ENCODE data around the gene FAIM2.

The FAIM2 gene

DNA sequence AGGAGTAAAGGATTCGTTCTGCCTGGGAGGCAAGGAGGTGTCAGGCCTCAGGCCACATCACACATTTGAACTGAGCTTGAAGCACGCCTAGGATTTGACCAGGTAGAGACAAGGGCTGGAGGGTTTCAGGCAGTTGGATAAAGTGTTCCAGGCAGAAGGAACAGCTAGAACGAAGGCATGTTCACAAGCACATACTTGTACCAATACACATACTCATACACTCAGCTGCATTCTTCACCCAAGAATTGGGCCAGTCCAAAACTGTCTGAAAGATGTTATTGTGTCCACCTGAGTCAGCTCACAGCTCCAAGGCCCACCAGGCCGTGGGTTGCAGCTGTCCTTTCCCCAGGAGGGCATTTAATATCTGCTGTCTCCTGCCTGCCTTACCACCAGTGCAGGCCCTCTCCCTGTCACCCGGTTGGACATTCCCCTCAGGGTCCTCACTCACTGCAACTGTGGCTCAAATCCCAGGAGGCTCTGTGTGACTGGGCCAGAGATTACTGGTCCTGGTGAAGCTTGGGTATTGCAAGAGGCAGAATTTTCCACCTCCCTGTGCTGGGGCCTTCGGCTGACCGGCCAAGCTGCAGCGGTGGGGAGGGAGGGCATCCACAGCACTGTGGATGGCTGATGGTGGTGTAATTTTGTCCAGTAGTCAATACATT lies 34.1 kb upstream of the FAIM2 start:
- H3K9ac ChIP-seq (ENCODE audit: low read depth, low read length), result no peak overlapping the region
- H3K4me1 ChIP-seq (ENCODE audit: insufficient read depth, low read length), result peaks cover 5% of the 10 kb centered on the region
- no peaks in the 10 kb centered on the region for H3K27me3 ChIP-seq (ENCODE audit: insufficient read depth, low read length)
- no peak overlapping the region for H3K4me3 ChIP-seq (ENCODE audit: low read length)
- H3K27ac ChIP-seq (ENCODE audit: low read depth, low read length), result no peak overlapping the region
- H3K36me3 ChIP-seq (ENCODE audit: insufficient read depth, low read length), result no peaks in the 10 kb centered on the region
- H3K9me3 ChIP-seq (ENCODE audit: insufficient read depth, low read depth, low read length), result no peaks in the 10 kb centered on the region
- 85% methylated on average over 8 of the region's 8 CpGs for WGBS

DNA sequence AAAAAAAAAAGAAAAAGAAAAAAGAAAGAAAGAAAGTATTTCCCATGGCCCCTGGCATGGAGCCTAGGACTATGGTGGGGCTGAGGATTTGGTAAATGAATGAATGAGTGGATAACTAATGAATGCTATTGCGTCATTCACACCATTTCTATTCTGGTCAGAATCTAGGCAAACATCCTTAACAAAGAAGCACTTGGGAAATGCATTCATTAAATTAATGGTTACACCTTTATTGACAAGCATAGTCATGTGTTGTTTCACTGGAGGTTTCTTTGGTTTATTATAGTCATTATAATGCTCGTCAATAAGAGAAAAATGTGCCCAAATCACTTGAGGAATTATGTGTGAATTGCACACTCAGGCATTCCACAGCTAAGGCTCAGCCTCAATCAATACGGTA lies 33.2 kb upstream of the FAIM2 start:
- H3K27ac ChIP-seq (ENCODE audit: low read depth, low read length), result no peak overlapping the region
- H3K9me3 ChIP-seq (ENCODE audit: insufficient read depth, low read depth, low read length), result no peaks in the 10 kb centered on the region
- WGBS, result 94% methylated on average over 2 of the region's 3 CpGs
- H3K36me3 ChIP-seq (ENCODE audit: insufficient read depth, low read length), result no peaks in the 10 kb centered on the region
- no peaks in the 10 kb centered on the region for H3K27me3 ChIP-seq (ENCODE audit: insufficient read depth, low read length)
- no peaks in the 10 kb centered on the region for H3K4me1 ChIP-seq (ENCODE audit: insufficient read depth, low read length)
- H3K4me3 ChIP-seq (ENCODE audit: low read length), result no peak overlapping the region
- no peak overlapping the region for H3K9ac ChIP-seq (ENCODE audit: low read depth, low read length)

DNA sequence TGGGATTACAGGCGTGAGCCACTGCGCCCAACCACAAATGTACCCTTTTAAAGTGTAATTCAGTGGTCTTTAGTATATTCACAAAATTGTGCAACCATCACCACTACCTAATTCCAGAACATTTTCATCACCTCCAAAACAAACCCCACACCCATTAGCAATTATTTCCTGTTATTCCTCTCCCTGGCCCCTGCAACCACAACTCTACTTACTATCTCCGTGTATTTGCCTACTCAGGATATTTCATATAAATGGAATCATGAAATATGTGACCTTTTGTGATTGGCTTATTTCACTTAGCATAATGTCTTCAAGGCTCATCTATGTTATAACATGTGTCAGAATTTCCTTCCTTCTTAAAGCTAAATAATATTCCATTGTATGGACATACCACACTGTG lies 30.8 kb upstream of the FAIM2 start:
- WGBS, result 100% methylated on average over 2 of the region's 3 CpGs
- no peak overlapping the region for H3K27ac ChIP-seq (ENCODE audit: low read depth, low read length)
- H3K4me3 ChIP-seq (ENCODE audit: low read length), result no peak overlapping the region

DNA sequence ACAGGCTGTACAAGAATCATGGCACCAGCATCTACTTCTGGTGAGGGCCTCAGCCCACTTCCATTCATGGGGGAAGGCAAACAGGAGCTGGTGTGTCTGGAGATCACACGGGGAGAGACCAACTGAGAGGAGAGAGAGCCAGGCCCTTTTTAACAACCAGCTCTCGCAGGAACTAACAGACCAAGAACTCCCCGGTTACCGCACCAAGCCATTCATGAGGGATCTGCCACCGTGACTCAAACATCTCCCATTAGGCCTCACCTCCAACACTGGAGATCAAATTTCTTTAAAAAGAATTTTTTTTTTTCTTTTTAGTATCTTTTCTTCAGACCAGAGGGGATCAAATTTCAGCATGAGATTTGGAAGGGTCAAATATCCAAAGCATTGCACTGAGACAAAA lies 30.1 kb upstream of the FAIM2 start:
- Histone ChIP-seq H3K4me3 (ENCODE audit: low read length) (no peak overlapping the region), H3K27me3 (ENCODE audit: insufficient read depth, low read length) (peaks cover 2% of the 10 kb centered on the region; the same call in 1 of the 2 replicates), H3K9me3 (ENCODE audit: insufficient read depth, low read depth, low read length) (no peaks in the 10 kb centered on the region), H3K27ac (ENCODE audit: low read depth, low read length) (no peak overlapping the region), H3K36me3 (ENCODE audit: insufficient read depth, low read length) (no peaks in the 10 kb centered on the region), H3K4me1 (ENCODE audit: insufficient read depth, low read length) (no peaks in the 10 kb centered on the region), H3K9ac (ENCODE audit: low read depth, low read length) (no peak overlapping the region)
- WGBS, result 67% methylated on average over 5 of the region's 5 CpGs

More for the DNA sequence above, 30.8 kb upstream of the FAIM2 start:
- Histone ChIP-seq H3K4me1 (ENCODE audit: insufficient read depth, low read length) (no peaks in the 10 kb centered on the region), H3K27me3 (ENCODE audit: insufficient read depth, low read length) (no peaks in the 10 kb centered on the region), H3K9ac (ENCODE audit: low read depth, low read length) (no peak overlapping the region), H3K9me3 (ENCODE audit: insufficient read depth, low read depth, low read length) (no peaks in the 10 kb centered on the region), H3K36me3 (ENCODE audit: insufficient read depth, low read length) (no peaks in the 10 kb centered on the region)

GRCh38 chr12:49932533-49933130 lies 28.9 kb upstream of the FAIM2 start:
- Histone ChIP-seq H3K4me3 (ENCODE audit: low read length) (no peak overlapping the region), H3K9ac (ENCODE audit: low read depth, low read length) (no peak overlapping the region), H3K4me1 (ENCODE audit: insufficient read depth, low read length) (no peaks in the 10 kb centered on the region), H3K27me3 (ENCODE audit: insufficient read depth, low read length) (peaks cover 2% of the 10 kb centered on the region; the same call in 1 of the 2 replicates), H3K27ac (ENCODE audit: low read depth, low read length) (no peak overlapping the region), H3K36me3 (ENCODE audit: insufficient read depth, low read length) (no peaks in the 10 kb centered on the region), H3K9me3 (ENCODE audit: insufficient read depth, low read depth, low read length) (no peaks in the 10 kb centered on the region)
- 89% methylated on average over 8 of the region's 8 CpGs for WGBS

- no peaks in the 10 kb centered on the region for H3K36me3 ChIP-seq (ENCODE audit: insufficient read depth, low read length)
- H3K27me3 ChIP-seq (ENCODE audit: insufficient read depth, low read length), result peaks cover 2% of the 10 kb centered on the region; the same call in 1 of the 2 replicates
- H3K4me3 ChIP-seq (ENCODE audit: low read length), result no peak overlapping the region
- 72% methylated on average over 7 of the region's 7 CpGs for WGBS
- H3K27ac ChIP-seq (ENCODE audit: low read depth, low read length), result no peak overlapping the region
- H3K9me3 ChIP-seq (ENCODE audit: insufficient read depth, low read depth, low read length), result no peaks in the 10 kb centered on the region
- no peaks in the 10 kb centered on the region for H3K4me1 ChIP-seq (ENCODE audit: insufficient read depth, low read length)
- no peak overlapping the region for H3K9ac ChIP-seq (ENCODE audit: low read depth, low read length)
Measured at GRCh38 chr12:49932023-49932422, 28.3 kb upstream of the FAIM2 start.

DNA sequence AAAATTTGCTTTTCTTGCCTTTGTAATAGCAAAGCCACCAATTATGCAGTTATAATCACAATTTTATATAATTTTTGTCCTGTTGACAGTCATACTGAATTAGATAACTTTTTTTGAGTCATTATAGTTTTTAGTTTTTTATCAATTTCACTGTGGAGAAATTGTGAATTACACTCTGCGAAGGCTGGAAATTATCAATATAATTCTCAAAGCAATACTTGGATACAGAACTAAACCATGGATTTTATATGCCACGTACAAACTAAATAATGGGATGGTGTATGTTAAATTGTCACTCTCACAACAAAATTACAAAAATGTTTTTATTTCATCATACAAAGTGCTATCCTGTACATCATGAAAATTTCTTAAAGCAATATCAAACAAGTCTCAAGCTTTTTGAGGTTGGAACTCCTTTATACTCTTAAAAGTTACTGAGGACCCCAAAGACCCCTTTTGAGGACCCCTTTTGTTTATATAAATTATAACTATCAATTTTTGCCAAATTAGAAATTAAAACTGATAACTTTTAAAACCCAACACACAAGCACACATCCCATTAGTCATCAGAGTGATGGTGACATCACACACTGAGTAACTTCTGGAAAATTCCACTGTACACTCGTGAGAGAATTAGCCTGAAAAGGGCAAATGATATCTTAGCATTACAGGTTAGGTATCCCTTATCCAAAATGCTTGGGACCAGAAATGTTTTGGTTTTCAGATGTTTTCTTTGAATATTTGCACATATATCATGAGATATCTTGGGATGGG lies 27.0 kb upstream of the FAIM2 start:
- 92% methylated on average over 2 of the region's 3 CpGs for WGBS
- Histone ChIP-seq H3K9ac (ENCODE audit: low read depth, low read length) (no peak overlapping the region), H3K36me3 (ENCODE audit: insufficient read depth, low read length) (no peaks in the 10 kb centered on the region), H3K4me1 (ENCODE audit: insufficient read depth, low read length) (no peaks in the 10 kb centered on the region), H3K27ac (ENCODE audit: low read depth, low read length) (no peak overlapping the region), H3K4me3 (ENCODE audit: low read length) (no peak overlapping the region), H3K9me3 (ENCODE audit: insufficient read depth, low read depth, low read length) (no peaks in the 10 kb centered on the region), H3K27me3 (ENCODE audit: insufficient read depth, low read length) (peaks cover 2% of the 10 kb centered on the region; the same call in 1 of the 2 replicates)

GRCh38 chr12:49929581-49929980 lies 25.9 kb upstream of the FAIM2 start:
- H3K27me3 ChIP-seq (ENCODE audit: insufficient read depth, low read length), result peaks cover 2% of the 10 kb centered on the region; the same call in 1 of the 2 replicates
- no peaks in the 10 kb centered on the region for H3K9me3 ChIP-seq (ENCODE audit: insufficient read depth, low read depth, low read length)
- no peaks in the 10 kb centered on the region for H3K4me1 ChIP-seq (ENCODE audit: insufficient read depth, low read length)
- no peak overlapping the region for H3K9ac ChIP-seq (ENCODE audit: low read depth, low read length)
- no peak overlapping the region for H3K4me3 ChIP-seq (ENCODE audit: low read length)
- whole genome bisulfite sequencing, result 88% methylated on average over 7 of the region's 7 CpGs
- no peaks in the 10 kb centered on the region for H3K36me3 ChIP-seq (ENCODE audit: insufficient read depth, low read length)
- H3K27ac ChIP-seq (ENCODE audit: low read depth, low read length), result no peak overlapping the region

- no peak overlapping the region for H3K27ac ChIP-seq (ENCODE audit: low read depth, low read length)
- no peaks in the 10 kb centered on the region for H3K9me3 ChIP-seq (ENCODE audit: insufficient read depth, low read depth, low read length)
- no peak overlapping the region for H3K4me3 ChIP-seq (ENCODE audit: low read length)
- H3K4me1 ChIP-seq (ENCODE audit: insufficient read depth, low read length), result no peaks in the 10 kb centered on the region
- H3K9ac ChIP-seq (ENCODE audit: low read depth, low read length), result no peak overlapping the region
- 91% methylated on average over 6 of the region's 6 CpGs for WGBS
- H3K27me3 ChIP-seq (ENCODE audit: insufficient read depth, low read length), result peaks cover 2% of the 10 kb centered on the region; the same call in 1 of the 2 replicates
- H3K36me3 ChIP-seq (ENCODE audit: insufficient read depth, low read length), result no peaks in the 10 kb centered on the region
Measured at GRCh38 chr12:49928471-49928870, 24.8 kb upstream of the FAIM2 start.

DNA sequence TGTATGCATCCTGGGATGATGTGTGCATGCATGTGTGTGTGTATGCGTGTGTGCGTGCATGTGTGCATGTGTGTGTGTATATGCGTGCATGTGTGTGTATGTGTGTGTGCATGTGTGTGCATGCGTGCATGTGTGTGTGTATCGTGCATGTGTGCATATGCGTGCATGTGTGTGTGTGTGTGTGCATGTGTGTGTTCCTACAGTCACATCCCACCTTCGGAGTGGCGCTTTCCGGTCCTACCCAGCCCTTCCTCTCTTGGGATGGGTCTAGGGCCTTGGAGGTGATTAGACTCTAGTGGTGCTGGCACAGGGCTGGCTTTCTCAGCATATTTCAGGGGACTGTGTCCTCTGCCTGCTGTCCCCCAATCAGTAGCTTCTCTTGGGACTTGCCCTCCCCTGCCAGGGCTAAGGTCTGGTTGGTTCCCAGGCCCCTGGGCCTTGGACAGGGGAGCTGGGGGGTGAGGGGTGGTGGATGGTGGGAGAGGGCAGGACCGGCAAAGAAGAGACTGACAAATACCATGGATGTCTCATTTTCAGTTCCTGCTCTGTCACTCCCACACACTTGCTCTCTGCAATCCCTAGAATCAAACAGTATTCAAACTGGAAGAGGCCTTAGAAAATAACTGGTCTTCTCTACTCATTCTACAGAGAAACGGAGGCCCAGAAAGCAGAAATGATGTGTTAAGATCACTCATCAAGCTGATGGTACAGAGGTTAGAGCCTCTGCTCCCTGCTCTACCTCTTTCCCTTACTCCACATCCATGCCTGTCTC lies 21.9 kb upstream of the FAIM2 start:
- Histone ChIP-seq H3K9me3 (ENCODE audit: insufficient read depth, low read depth, low read length) (no peaks in the 10 kb centered on the region), H3K4me3 (ENCODE audit: low read length) (no peak overlapping the region), H3K36me3 (ENCODE audit: insufficient read depth, low read length) (no peaks in the 10 kb centered on the region), H3K27ac (ENCODE audit: low read depth, low read length) (no peak overlapping the region), H3K9ac (ENCODE audit: low read depth, low read length) (no peak overlapping the region), H3K4me1 (ENCODE audit: insufficient read depth, low read length) (no peaks in the 10 kb centered on the region), H3K27me3 (ENCODE audit: insufficient read depth, low read length) (peaks cover 2% of the 10 kb centered on the region; the same call in 1 of the 2 replicates)
- WGBS, result 94% methylated on average over 11 of the region's 11 CpGs

All from HUES64 (cell line).